Measurements from ENCODE around the gene ZNF410. TPM values are rescaled to one million over a fixed set of nuclear protein-coding genes. Genes with fewer than 3 reads are reported as not detected.

ZNF410 gene
- total RNA-seq, 2 donors from 2014 or later: 34.2 to 40.7 TPM

DNA sequence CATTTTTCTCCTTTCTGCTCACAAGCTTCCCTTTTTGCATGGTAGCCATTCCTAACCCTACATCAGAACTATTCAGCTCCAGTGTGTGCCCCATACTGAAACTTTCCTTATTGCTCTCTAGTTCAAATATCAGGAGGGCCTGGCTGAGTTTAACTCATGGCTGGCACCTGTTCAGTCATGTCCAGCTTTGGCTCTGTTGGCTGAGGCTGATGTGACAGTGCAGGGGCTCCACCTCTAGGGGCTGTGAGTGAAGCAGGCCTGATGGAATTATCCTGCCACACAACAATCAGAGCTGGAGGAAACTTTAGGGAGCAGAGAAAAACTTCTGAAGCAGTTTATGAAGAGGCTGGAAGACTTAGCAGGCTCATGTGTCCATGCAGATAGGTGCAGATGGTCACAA is 71.9 kb downstream of the ZNF410 start:
- Histone ChIP-seq H3K27ac (ENCODE audit: low read depth, low read length) (no peak overlapping the region), H3K9ac (ENCODE audit: extremely low read depth, low read length, poor library complexity, severe bottlenecking) (no peak overlapping the region), H3K36me3 (ENCODE audit: control insufficient read depth, insufficient read depth, low read length) (peaks cover 65% of the 10 kb centered on the region), H3K4me3 (ENCODE audit: low read length) (no peak overlapping the region), H3K4me1 (ENCODE audit: control insufficient read depth, insufficient read depth, low read length) (no peaks in the 10 kb centered on the region), H3K27me3 (ENCODE audit: control insufficient read depth, insufficient read depth, low read length, poor library complexity, severe bottlenecking) (no peaks in the 10 kb centered on the region), H3K9me3 (ENCODE audit: control insufficient read depth, low read length) (no peaks in the 10 kb centered on the region)
- Mint-ChIP-seq H3K36me3 (ENCODE audit: low read depth) (peaks cover 64% of the 10 kb centered on the region), H3K27ac (no peak overlapping the region), H3K27me3 (ENCODE audit: insufficient read depth) (no peaks in the 10 kb centered on the region), H3K4me3 (no peak overlapping the region), H3K9me3 (no peaks in the 10 kb centered on the region), H3K4me1 (no peaks in the 10 kb centered on the region)
- TF ChIP-seq, protein P1, sequence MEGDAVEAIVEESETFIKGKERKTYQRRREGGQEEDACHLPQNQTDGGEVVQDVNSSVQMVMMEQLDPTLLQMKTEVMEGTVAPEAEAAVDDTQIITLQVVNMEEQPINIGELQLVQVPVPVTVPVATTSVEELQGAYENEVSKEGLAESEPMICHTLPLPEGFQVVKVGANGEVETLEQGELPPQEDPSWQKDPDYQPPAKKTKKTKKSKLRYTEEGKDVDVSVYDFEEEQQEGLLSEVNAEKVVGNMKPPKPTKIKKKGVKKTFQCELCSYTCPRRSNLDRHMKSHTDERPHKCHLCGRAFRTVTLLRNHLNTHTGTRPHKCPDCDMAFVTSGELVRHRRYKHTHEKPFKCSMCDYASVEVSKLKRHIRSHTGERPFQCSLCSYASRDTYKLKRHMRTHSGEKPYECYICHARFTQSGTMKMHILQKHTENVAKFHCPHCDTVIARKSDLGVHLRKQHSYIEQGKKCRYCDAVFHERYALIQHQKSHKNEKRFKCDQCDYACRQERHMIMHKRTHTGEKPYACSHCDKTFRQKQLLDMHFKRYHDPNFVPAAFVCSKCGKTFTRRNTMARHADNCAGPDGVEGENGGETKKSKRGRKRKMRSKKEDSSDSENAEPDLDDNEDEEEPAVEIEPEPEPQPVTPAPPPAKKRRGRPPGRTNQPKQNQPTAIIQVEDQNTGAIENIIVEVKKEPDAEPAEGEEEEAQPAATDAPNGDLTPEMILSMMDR (conservative IDR thresholded peaks at IDR 0.05): peak; percentile 34
- DNase-seq: no peak

- H3K4me1 Mint-ChIP-seq: no peaks in the 10 kb centered on the region
- Histone ChIP-seq H3K9me3 (ENCODE audit: control insufficient read depth, low read length) (no peaks in the 10 kb centered on the region), H3K9ac (ENCODE audit: extremely low read depth, low read length, poor library complexity, severe bottlenecking) (no peak overlapping the region), H3K4me1 (ENCODE audit: control insufficient read depth, insufficient read depth, low read length) (no peaks in the 10 kb centered on the region), H3K27ac (ENCODE audit: low read depth, low read length) (no peak overlapping the region), H3K4me3 (ENCODE audit: low read length) (no peak overlapping the region), H3K27me3 (ENCODE audit: control insufficient read depth, insufficient read depth, low read length, poor library complexity, severe bottlenecking) (no peaks in the 10 kb centered on the region), H3K36me3 (ENCODE audit: control insufficient read depth, insufficient read depth, low read length) (peaks cover 68% of the 10 kb centered on the region)
- TF ChIP-seq, protein P1 (conservative IDR thresholded peaks at IDR 0.05): no peak
- no peaks in the 10 kb centered on the region for H3K9me3 Mint-ChIP-seq
- no peak for DNase-seq
- H3K27ac Mint-ChIP-seq: no peak overlapping the region
- no peaks in the 10 kb centered on the region for H3K27me3 Mint-ChIP-seq (ENCODE audit: insufficient read depth)
- H3K36me3 Mint-ChIP-seq (ENCODE audit: low read depth): peaks cover 51% of the 10 kb centered on the region
- no peak overlapping the region for H3K4me3 Mint-ChIP-seq
- WGBS, 2 experiments (ENCODE audit: insufficient coverage in 1 of 2, insufficient read length in 1 of 2): 93 to 98% methylated on average over 11 to 12 of the region's 12 CpGs
Observed at GRCh38 chr14:73961192-73961591, 74.5 kb downstream of the ZNF410 start.

GRCh38 chr14:73965216-73965615 is 78.6 kb downstream of the ZNF410 start:
- no peak overlapping the region for H3K27ac ChIP-seq (ENCODE audit: low read depth, low read length)
- Mint-ChIP-seq H3K36me3 (ENCODE audit: low read depth) (peaks cover 52% of the 10 kb centered on the region), H3K4me1 (no peaks in the 10 kb centered on the region), H3K27ac (no peak overlapping the region), H3K9me3 (no peaks in the 10 kb centered on the region), H3K27me3 (ENCODE audit: insufficient read depth) (no peaks in the 10 kb centered on the region), H3K4me3 (no peak overlapping the region)
- no peak for DNase-seq
- no peak overlapping the region for H3K4me3 ChIP-seq (ENCODE audit: low read length)
- H3K36me3 ChIP-seq (ENCODE audit: control insufficient read depth, insufficient read depth, low read length): peaks cover 64% of the 10 kb centered on the region
- no peaks in the 10 kb centered on the region for H3K27me3 ChIP-seq (ENCODE audit: control insufficient read depth, insufficient read depth, low read length, poor library complexity, severe bottlenecking)
- TF ChIP-seq, protein P1 (conservative IDR thresholded peaks at IDR 0.05): no peak
- H3K9me3 ChIP-seq (ENCODE audit: control insufficient read depth, low read length): no peaks in the 10 kb centered on the region
- WGBS, 2 experiments (ENCODE audit: insufficient coverage in 1 of 2, insufficient read length in 1 of 2): 91 to 95% methylated on average over 4 of the region's 4 CpGs
- H3K4me1 ChIP-seq (ENCODE audit: control insufficient read depth, insufficient read depth, low read length): no peaks in the 10 kb centered on the region
- H3K9ac ChIP-seq (ENCODE audit: extremely low read depth, low read length, poor library complexity, severe bottlenecking): no peak overlapping the region

Data from endodermal cell (in vitro differentiated cells).